AG09319 (cell line): ENCODE data around the gene PTPRU.

ENCODE experiments used
- DNase-seq: peaks from one replicate; pipeline ENCODE4 v3.0.0-alpha.2; 2010; ENCODE audit warnings: low read depth; ENCODE audit errors: extremely low read depth
- TF ChIP-seq, protein P1 (sequence below): IDR thresholded peaks from 2 replicates; pipeline ENCODE4 v1.5.1; 2011; ENCODE audit warnings: low read depth, mild to moderate bottlenecking, inconsistent platforms, low read length, moderate library complexity

The PTPRU gene

DNA sequence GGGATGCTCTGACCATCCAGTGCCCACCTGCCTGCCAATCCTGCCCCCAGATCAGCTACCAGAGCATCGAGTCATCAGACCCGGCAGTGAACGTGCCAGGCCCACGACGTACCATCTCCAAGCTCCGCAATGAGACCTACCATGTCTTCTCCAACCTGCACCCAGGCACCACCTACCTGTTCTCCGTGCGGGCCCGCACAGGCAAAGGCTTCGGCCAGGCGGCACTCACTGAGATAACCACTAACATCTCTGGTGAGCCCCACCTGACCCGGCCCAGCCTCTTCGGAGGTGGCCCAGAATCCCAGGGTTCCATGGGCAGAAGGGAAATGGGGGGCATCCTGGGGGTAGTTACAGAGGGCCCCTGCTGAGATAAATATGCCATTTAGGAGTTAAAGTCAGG is 43.1 kb downstream of the PTPRU start:
- TF ChIP-seq, protein P1, sequence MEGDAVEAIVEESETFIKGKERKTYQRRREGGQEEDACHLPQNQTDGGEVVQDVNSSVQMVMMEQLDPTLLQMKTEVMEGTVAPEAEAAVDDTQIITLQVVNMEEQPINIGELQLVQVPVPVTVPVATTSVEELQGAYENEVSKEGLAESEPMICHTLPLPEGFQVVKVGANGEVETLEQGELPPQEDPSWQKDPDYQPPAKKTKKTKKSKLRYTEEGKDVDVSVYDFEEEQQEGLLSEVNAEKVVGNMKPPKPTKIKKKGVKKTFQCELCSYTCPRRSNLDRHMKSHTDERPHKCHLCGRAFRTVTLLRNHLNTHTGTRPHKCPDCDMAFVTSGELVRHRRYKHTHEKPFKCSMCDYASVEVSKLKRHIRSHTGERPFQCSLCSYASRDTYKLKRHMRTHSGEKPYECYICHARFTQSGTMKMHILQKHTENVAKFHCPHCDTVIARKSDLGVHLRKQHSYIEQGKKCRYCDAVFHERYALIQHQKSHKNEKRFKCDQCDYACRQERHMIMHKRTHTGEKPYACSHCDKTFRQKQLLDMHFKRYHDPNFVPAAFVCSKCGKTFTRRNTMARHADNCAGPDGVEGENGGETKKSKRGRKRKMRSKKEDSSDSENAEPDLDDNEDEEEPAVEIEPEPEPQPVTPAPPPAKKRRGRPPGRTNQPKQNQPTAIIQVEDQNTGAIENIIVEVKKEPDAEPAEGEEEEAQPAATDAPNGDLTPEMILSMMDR: no peak
- no peak for DNase-seq

DNA sequence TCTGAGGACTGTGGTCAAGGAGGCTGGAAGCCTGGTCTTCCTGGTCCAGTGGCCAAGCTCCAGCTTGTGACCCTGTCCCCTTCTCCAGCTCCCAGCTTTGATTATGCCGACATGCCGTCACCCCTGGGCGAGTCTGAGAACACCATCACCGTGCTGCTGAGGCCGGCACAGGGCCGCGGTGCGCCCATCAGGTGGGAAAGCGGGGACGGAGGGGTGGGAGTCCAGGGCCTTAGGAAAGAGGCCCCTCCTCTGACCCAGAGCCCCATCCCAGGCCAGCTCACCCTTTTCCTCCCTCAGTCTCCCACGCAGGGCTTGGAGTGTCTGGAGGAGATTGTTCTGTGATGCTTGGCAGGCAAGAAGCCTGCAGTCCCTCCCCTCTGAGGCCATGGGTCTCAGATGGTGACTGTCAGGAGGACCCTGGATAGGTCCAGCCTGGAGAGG is 43.6 kb downstream of the PTPRU start:
- DNase-seq: no peak
- TF ChIP-seq, protein P1: no peak

DNA sequence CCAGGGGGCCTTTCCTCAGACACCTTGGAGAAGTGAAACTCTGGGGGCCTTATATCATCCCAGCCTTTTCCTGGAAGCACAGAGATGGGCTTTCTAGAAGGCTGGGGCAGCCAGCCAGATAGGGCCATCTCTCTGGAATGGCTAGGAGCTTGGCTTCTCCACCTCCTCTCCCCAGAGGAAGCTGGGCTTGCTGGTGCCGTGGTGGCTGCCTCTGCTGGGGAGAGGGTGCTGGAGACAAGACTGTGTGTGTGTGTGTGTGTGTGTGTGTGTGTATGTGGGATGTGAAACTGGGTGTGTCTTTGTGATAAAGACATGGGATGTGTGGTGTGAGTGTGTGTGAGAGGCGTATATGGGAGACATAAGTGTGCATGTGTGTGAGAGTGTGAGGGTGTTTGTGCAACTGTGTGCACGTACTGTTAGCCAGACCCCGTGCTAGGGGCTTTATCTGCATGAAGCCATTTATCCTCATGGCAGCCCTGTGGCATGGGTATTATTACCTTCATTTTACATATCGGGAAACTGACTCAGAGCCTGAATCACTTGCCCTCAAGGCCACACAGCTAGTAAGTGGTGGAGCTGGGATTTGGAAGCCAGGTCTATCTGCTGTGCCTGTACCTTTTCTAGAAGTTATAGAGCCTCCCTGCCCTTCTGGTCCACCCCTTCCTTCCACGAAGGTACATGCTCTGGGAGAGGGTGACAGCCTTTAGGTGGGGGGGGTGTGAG is 44.2 kb downstream of the PTPRU start:
- TF ChIP-seq, protein P1: no peak
- no peak for DNase-seq

DNA sequence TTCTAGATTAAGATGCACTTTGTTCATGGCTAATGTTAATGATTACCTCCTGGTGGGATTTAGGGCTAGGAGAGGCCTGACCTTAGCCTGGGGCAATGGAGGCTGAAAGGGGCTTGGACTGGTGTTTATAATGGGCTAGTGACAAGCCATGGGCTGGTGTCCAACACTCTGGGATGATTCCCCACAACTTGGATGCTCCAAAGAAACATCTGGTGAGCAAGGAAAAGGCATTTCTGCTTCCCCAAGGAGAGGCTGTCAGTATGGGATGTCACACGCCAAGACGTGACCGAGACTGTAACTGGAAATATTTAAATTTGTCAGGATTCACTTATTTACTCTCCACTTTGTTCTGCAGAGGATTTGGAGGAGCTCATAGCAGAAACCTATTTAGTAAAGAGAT is 45.2 kb downstream of the PTPRU start:
- TF ChIP-seq, protein P1: no peak
- no peak for DNase-seq

DNA sequence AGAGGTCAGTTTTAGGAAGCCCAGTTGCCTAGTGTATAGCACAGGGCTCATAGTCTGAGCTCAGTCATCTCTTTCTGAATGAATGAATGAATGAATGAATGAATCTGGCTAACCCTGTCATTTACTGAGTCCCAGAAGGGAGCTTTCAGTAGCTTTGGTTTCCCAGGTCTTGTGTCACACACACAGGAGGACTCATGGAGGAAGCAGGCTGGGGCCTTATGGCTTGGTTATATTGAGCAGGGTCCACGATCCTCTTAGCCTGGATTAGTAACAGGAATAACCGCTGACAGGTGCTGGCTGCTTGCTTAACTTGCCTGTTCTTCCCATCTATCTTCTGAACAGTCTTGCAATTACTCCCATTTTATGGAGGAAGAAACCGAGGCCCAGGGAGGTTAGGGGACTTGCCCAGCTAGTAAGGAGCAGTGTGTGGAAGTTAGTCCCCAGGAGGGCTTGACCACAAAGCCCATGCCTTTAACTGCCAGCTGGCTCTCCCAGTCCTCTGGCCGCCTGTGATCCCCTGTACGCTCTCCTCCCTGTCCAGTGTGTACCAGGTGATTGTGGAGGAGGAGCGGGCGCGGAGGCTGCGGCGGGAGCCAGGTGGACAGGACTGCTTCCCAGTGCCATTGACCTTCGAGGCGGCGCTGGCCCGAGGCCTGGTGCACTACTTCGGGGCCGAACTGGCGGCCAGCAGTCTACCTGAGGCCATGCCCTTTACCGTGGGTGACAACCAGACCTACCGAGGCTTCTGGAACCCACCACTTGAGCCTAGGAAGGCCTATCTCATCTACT is 46.0 kb downstream of the PTPRU start:
- DNase-seq: no peak
- TF ChIP-seq, protein P1: no peak

DNA sequence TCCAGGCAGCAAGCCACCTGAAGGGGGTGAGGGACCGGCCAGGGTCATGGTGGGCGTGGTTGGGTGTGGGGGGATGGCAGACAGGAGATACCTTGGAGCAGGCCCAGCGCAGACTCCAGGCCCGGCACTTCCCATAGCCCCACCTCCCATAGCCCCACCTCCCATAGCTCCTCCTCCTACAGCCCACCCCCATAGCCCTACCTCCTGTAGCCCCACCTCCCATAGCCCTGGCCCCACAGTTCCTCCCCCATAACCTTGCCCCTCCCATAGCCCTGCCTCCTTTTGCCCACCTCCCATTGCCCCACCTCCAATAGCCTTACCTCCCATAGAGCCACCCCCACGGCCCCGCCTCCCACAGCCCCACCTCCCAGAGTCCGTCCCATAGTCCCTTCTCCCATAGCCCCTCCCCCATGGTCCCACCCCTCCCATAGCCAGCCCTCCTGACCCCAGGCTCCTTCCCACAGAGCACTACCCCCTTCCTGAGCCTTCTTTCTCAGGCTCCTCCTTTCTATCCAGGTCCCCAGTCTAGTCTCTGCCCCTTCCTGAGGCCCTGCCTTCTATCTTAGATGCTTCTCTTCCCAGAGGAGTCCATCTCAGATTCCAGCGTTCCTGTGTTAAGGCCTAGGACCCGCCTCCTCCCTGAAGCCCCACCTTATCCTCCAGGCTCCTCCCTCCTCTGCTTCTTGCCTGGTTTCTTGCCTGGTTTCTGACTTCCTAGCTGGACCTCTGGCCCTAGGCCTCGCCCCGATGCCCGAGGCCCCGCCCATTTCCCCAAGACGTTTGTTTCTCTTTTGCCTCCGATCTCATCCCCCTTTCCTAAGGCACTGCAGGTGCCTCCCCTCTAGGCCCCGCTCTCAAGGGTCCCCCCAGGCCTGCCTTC is 46.8 kb downstream of the PTPRU start:
- TF ChIP-seq, protein P1: no peak
- DNase-seq: no peak
